Measurements from ENCODE around the gene MXD4.

MXD4 gene, protein sequence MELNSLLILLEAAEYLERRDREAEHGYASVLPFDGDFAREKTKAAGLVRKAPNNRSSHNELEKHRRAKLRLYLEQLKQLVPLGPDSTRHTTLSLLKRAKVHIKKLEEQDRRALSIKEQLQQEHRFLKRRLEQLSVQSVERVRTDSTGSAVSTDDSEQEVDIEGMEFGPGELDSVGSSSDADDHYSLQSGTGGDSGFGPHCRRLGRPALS

DNA sequence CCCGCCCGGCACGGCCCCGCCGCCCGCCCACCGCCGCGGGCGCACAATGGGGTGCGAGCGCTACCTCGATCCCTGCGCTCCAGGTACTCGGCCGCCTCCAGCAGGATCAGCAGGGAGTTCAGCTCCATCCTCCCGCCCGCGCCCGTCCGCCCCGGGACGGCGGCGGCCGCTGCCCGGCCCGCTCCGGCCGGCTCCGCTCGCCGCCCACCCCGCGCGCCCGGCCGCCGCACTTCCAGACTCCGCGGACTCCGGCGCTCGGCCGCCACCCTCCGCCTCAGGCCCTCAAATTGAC lies at the start of gene MXD4:
Gene MXD4 (minus strand): TSS at position 257 of the 292 bp plus-strand sequence. CDS start 129 bp downstream, at position 128.
- DNase-seq (ENCODE audit: low spot score) = no peak

- no peak for DNase-seq (ENCODE audit: low spot score)
These were observed 45.0 kb upstream of the MXD4 start for GRCh38 chr4:2306773-2307410.

- no peak for DNase-seq (ENCODE audit: low spot score)
These were observed 44.0 kb upstream of the MXD4 start for GRCh38 chr4:2305766-2306501.

DNA sequence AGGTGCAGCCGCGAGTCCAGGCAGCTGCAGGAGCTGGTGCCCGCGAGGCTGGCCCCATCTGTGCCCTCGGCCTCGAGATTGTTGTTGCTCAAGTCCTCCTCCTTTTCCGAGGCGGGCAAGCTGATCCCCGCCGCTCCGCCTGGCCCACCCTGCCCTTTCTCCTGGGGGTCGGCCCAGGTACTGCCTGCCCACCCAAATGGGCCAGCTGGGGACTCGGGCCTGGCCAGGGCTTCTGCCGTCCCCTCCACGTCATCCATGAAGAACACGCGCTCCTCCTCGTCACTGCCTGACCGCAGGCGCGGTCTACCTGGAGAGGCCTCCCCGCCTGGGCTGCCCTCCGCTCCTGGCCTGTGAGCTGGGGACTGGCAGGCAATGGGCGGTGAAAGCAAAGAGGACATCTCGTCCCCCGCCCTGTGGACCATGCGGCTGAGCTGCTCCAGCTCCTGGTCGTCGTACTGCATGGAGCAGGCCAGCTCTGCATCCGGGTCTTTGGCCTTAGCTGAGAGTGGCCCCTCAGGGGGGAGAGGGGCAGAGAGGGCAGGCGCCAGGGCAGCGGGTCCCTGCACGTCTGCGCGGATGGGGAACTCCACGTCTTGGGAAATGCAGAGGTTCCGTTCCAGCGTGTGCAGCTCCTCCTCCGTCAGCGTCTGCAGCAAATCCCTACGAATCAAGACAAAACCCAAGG lies 43.1 kb upstream of the MXD4 start:
- DNase-seq (ENCODE audit: low spot score) = no peak

DNA sequence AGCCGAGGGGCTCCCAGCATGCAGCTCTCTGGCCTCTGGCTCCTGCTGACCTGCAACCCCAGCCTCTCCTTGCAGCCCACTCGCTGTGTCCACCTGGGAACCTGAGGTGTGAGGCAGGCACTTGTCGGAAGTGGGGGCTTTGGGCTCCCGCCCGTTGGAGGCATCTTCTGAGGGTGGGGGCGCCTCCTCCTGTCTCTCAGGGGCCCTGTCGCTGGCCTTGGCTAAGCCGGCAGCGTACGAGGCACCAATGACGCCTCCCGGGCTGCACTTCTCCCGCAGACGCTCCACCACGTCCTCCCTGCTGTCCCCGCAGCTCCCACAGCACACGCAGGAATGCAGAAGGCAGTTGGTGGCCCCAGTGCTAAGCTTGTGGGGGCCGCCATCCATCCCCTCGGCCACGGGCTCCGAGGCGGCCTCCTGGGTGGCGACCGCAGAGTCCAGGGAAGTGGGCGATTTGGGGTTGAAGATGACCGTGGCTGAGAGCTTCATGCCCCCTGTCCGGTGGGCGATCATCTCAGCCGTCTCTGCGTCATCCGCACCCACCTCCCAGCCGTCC lies 42.5 kb upstream of the MXD4 start:
- DNase-seq (ENCODE audit: low spot score) = no peak

GRCh38 chr4:2303686-2304320 lies 41.9 kb upstream of the MXD4 start:
- no peak for DNase-seq (ENCODE audit: low spot score)

DNA sequence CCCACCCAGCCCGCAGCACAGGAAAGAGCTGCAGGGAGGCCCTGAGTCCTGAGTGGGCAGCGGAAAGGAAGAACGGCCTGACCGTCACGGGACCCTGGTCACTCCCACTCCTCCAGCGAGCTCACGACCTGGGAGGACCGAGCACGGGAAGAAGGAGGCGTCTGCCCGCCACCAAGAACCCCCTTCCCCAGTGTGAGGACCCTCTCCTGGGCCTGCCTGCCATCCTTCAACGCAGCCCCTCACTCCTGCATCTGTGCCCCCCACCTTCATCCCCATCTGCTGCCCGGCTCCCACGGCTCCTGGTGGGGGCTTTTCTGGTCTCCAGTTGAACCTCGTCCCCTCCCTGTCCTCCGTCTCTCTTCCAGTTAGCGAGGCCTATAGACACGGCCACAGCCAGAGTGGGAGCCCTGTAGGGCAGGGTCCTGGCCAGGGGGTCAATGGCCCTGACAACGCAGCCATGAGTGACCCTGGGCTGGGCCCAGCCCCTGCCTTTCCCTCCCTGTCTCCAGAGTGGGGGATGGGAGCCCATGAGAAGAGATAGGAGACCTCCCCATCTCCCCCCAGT lies 41.3 kb upstream of the MXD4 start:
- DNase-seq (ENCODE audit: low spot score) = no peak

DNA sequence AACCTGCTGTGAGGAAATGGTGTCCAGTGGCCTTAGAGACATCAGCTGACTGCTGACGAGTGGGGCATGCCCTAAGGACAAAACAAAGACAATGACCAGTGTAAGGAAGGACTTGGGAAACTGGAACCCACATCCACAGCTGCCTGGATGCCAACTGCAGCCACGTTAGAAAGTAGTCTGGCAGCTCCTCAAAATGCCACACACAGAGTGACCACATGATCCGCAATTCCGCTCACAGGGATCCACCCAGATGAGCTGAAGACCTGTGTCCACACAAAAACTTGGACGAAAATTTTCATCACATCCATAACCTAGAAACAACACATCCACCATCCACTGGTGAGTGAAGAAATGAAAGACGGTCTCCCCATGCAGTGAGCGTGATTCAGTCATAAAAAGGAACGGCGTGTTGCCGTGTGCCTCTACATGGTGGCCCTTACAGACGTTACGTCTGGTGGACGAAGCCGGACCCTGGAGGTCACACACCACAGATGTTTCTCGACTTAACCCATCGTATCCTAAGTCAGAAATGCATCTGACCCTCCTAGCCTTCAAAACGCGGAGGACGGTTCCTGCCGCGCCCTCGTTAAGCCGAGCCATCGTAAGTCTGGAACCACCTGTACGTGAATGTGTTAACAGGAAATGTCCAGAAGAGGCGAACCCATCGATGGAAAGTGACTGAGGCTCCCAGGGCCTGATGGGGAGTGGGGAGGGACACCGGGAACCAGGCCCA lies 40.6 kb upstream of the MXD4 start:
- DNase-seq (ENCODE audit: low spot score) = no peak

DNA sequence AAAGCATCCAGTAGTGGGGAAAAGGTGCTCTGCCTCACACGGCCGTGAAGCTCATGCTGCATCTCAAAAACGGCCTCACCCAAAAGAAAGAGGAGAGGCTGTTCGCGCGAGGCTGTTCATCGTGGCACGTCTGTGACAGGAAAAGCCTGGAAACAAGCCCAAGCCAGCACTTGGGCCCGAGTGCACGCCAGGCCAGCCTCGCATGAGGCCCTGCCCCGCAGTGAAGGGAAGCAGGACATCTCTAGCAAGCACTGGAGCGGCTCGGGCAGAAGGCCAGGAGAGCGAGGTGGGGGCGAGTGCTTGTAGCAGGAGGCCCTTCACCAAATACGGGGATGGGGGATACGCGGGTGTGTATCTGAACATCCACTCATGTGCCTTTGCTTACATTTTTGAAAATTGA lies 39.9 kb upstream of the MXD4 start:
- DNase-seq (ENCODE audit: low spot score) = no peak

DNA sequence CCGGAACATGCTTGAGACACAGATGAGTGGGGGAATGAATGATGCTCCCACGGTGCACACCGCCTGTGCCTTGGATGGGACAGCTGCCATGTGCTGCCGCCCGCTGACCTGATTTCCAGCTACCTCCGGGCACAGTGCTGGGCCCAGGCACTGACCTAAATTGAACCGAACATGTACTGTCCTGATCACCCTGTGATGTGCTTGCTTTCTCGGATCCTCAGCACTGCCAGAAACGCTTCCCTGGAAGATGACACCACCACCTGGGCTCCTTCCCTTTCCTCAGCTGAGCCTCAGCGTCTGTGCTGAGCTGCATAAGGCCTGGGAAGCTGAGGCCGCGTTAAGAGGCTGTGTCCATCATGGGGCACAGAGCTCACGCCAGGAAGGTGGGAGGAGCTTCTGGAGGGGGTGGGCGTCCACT lies 39.3 kb upstream of the MXD4 start:
- DNase-seq (ENCODE audit: low spot score) = peak; percentile 96

GRCh38 chr4:2300431-2301224 lies 38.7 kb upstream of the MXD4 start:
- DNase-seq (ENCODE audit: low spot score) = no peak

DNA sequence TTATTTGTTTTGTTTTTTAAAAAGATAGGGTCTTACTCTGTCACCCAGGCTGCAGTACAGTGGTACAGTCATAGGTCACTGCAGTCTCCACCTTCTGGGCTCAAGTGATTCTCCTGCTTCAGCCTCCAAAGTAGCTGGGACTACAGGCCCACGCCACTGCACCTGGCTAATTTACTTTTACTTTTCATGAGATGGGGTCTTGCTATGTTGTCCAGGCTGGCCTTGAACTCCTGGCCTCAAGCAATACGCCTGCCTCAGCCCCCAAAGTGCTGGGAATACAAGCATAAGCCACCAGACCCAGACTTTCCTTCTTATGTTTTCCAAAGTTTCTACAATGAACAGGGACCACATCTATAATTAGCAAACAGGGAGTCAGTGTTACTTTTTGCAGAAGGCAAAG lies 37.9 kb upstream of the MXD4 start:
- DNase-seq (ENCODE audit: low spot score) = no peak

DNA sequence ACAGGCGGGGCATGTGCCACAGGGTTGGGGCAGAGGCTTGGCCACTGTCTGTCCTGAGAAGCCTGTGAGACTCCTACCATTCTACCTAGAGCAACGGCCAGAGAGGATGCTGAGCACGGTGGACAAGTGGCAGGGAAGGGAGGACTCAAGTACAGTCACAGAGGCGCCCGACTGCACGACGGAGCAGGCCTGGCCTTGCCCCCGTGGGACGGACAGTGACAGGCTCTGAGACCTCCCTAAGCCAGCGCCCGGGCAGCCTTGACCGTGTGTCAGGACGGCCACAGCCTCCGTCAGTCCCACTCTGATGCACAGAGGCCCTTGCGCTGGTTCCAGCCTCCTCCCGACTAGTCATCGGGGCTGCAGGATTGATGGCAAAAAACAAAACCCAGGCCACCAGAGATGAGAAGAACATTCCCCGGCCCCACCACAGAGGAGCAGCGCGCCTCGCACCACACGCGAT lies 36.7 kb upstream of the MXD4 start:
- DNase-seq (ENCODE audit: low spot score) = peak; percentile 42

- DNase-seq (ENCODE audit: low spot score) = no peak
These were observed 36.0 kb upstream of the MXD4 start for GRCh38 chr4:2297606-2298531.

DNA sequence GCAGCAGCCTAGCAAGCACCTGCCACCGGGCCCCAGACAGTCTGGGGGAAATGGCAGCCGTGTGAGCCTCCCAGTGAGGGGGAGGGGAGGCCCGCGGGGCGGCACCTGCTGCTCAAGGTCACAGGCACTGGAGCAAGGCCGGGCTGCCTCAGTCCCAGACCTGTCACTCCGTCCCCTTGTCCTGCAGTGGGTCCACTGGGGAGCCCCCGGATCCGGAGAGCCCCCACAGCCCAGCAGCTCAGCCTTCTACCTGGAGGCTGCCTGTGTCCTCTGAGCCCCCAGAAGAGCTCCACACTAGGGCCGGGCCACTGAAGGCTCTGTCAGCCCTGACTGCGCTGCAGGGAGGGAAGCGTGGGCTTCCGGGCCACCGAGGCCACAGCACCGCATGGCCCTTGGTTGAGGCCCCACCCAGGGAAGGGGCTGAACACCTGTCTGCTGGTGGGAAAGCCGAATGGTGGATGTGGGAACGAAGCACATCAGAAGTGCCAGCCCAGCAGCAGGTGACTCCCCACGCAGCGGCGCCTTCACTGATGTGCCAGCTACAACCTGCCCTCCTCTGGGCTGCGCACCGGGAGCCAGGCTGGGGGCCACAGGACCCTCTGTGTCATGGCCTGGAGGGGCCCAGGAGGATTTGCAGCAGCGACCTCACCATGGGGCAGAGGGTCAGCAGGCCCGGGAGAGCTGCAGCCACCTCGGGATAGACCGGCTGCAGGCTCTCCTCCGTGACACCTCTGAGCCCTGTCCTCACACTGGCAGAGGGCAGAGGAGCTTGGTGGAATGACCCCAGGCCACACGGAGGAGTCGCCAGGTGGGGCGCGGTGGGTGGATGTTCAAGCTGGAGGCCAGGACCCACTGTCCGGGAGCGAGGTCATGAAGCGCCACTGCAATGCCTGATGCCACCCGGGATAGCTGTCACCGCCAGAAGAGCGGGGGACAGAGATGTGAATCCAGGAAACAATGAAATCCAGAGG lies 35.0 kb upstream of the MXD4 start:
- no peak for DNase-seq (ENCODE audit: low spot score)

DNA sequence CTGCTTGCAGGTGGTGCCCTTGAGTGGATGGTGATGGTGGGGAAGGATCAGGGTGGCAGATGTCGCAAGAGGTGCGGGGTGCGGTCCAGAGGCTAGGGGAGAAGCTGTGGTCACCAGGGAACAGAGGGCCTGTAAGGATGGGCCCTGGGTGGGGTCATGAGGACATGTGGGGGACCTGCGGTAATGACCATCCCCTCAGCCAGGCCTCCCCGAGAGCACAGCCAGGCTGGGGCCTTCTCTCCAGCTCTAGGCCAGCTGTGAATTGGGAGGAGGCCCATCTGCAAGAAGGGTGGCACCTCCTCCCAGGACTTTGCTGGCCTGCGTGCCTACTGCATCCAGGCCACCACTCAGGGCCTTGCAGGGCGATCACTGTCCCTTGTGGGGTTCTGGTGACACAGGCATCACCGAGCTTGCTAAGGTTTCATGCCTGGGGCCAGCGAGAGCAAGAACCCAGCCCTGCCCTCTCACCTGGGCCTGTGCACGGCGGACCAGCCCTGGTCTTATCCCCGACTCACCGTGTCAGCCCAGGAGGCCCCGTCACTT lies 34.1 kb upstream of the MXD4 start:
- DNase-seq (ENCODE audit: low spot score) = no peak

DNA sequence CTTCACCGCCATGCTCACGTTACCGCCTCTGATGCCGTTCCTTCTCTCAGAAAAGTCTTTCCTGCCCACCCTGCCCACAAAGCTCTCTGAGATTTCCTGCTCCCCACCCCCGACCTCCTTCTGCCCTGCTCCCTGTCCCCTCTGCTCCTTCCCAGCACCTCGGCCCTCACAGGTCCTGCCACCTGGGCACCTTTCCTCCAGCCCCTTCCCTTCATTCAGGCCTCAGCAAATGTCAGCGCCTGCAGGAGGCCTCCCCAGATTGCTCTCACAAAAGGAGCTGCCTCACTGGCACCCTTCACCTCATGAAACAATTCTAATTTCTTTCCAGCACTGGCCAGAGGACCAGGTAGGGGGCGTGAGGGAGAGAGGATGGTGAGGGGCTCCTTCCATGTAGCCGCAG lies 33.6 kb upstream of the MXD4 start:
- no peak for DNase-seq (ENCODE audit: low spot score)

Measured in cerebellar cortex (tissue), 1 donor.